RWPE2 (cell line): ENCODE measurements around the gene VTA1.

Experiments
- ATAC-seq: fragments of 200-7000 bp; cut with Tn5 transposase; 3 replicates; pipeline ENCODE4 v1.9.1; 2021; ENCODE audit warnings: low read depth
- DNase-seq: peaks from one replicate; pipeline ENCODE4 v3.0.0-alpha.2; 2020; ENCODE audit warnings: low spot score
- H3K27ac ChIP-seq: fragments of 450-650 bp; 2 replicates; pipeline ENCODE4 v1.5.1; 2017; ENCODE audit warnings: mild to moderate bottlenecking; ENCODE audit not compliant: poor library complexity, severe bottlenecking
- H3K27me3 ChIP-seq: fragments of 250-450 bp; sonication (Bioruptor Pico); 2 replicates; pipeline ENCODE4 v1.5.1; 2021; ENCODE audit warnings: mild to moderate bottlenecking, moderate library complexity; ENCODE audit not compliant: insufficient read depth, poor library complexity, severe bottlenecking
- H3K36me3 ChIP-seq: fragments of 250-450 bp; sonication (Bioruptor Pico); 2 replicates; pipeline ENCODE4 v1.5.1; 2020; ENCODE audit warnings: low read depth, mild to moderate bottlenecking, moderate library complexity
- H3K4me1 ChIP-seq: fragments of 250-450 bp; sonication (Bioruptor Pico); 2 replicates; pipeline ENCODE4 v1.5.1; 2021; ENCODE audit warnings: mild to moderate bottlenecking, moderate library complexity; ENCODE audit not compliant: insufficient read depth, poor library complexity, severe bottlenecking
- H3K4me3 ChIP-seq: fragments of 250-450 bp; sonication (Bioruptor Pico); 2 replicates; pipeline ENCODE4 v1.5.1; 2021; ENCODE audit warnings: mild to moderate bottlenecking, moderate library complexity; ENCODE audit not compliant: severe bottlenecking
- H3K9me3 ChIP-seq: fragments of 250-450 bp; sonication (Bioruptor Pico); 2 replicates; pipeline ENCODE4 v1.5.1; 2021; ENCODE audit warnings: mild to moderate bottlenecking, moderate library complexity; ENCODE audit not compliant: severe bottlenecking
- CTCF ChIP-seq: fragments of 450-650 bp; IDR thresholded peaks from one replicate; pipeline ENCODE4 v1.5.1; 2017; ENCODE audit warnings: mild to moderate bottlenecking, moderate library complexity; ENCODE audit not compliant: poor library complexity, severe bottlenecking

The VTA1 gene

DNA sequence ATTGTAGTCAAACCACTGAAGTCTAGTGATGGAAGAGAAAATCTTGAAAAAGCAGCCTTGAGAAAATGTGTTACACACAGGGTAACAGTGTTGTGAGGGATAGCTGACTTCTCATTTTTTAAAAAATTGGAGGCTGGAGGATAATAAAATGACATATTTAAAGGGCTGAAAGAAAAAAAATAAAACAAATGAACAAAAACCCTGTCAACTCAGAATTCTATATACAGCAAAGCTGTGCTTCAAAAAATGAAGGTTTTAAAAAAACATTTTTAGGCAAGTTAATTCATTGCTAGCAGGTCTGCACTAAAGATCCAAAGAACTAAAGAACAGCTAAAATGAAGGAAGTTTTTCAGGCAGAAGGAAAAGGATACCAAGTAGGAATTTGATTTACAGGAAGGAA lies 31.1 kb downstream of the VTA1 start:
- H3K36me3 ChIP-seq: peaks cover 35% of the 10 kb centered on the region
- ATAC-seq (no peak), DNase-seq (no peak)
- H3K27ac ChIP-seq: no peak overlapping the region
- H3K27me3 ChIP-seq: no peaks in the 10 kb centered on the region
- no peaks in the 10 kb centered on the region for H3K4me1 ChIP-seq
- no peaks in the 10 kb centered on the region for H3K9me3 ChIP-seq
- no peak overlapping the region for H3K4me3 ChIP-seq
- TF ChIP-seq CTCF: no peak

- no peaks in the 10 kb centered on the region for H3K27me3 ChIP-seq
- H3K9me3 ChIP-seq: no peaks in the 10 kb centered on the region
- no peak overlapping the region for H3K27ac ChIP-seq
- peaks cover 2% of the 10 kb centered on the region for H3K4me1 ChIP-seq
- TF ChIP-seq CTCF: no peak
- H3K36me3 ChIP-seq: peaks cover 18% of the 10 kb centered on the region; the same call in 1 of the 2 replicates
- DNase-seq (no peak), ATAC-seq (no peak)
- no peak overlapping the region for H3K4me3 ChIP-seq
Observed at GRCh38 chr6:142182004-142182403, 34.9 kb downstream of the VTA1 start.

DNA sequence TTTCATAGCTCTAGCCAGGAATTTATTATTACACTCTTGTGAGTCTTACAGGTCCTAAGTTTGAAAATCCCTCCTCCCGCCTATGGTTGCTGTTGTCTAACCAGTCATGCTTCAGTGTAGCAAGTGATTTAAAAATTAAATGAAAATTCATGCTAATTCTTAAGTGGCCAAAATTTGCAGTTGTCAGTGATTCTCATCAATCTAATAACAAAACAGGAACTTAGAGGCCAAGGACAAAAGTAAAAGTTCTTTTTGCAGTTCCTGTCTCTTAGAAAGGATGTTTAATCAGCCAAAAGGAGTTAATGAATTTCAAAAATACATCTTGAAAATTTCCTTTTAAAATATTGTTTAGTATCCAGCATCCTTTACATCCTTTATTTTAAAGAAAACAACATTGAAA lies 36.3 kb downstream of the VTA1 start:
- TF ChIP-seq CTCF: no peak
- Histone ChIP-seq H3K36me3 (peaks cover 4% of the 10 kb centered on the region; the same call in 1 of the 2 replicates), H3K4me1 (peaks cover 4% of the 10 kb centered on the region), H3K9me3 (no peaks in the 10 kb centered on the region), H3K4me3 (no peak overlapping the region), H3K27me3 (no peaks in the 10 kb centered on the region), H3K27ac (no peak overlapping the region)
- DNase-seq (no peak), ATAC-seq (no peak)

GRCh38 chr6:142184307-142184706 lies 37.2 kb downstream of the VTA1 start:
- no peak for TF ChIP-seq CTCF
- 0 out of 2 replicates have a peak, but pooled peaks cover 6% of the 10 kb centered on the region for H3K36me3 ChIP-seq
- ATAC-seq: no peak

GRCh38 chr6:142185641-142186040 lies 38.6 kb downstream of the VTA1 start:
- Histone ChIP-seq H3K4me1 (peaks cover 4% of the 10 kb centered on the region), H3K4me3 (no peak overlapping the region), H3K36me3 (peaks cover 16% of the 10 kb centered on the region), H3K27ac (no peak overlapping the region), H3K27me3 (no peaks in the 10 kb centered on the region), H3K9me3 (no peaks in the 10 kb centered on the region)
- ATAC-seq (no peak), DNase-seq (no peak)
- TF ChIP-seq CTCF: no peak

More at GRCh38 chr6:142184307-142184706, 37.2 kb downstream of the VTA1 start:
- Histone ChIP-seq H3K4me1 (peaks cover 4% of the 10 kb centered on the region), H3K27ac (no peak overlapping the region), H3K4me3 (no peak overlapping the region), H3K9me3 (no peaks in the 10 kb centered on the region), H3K27me3 (no peaks in the 10 kb centered on the region)
- DNase-seq: no peak
